H4 (cell line): ENCODE results near the gene PCDHB9. TPM values are rescaled to one million over a fixed set of nuclear protein-coding genes. Genes with fewer than 3 reads are reported as not detected.
A peak's percentile ranks its signal among the peaks of the same experiment; 100 is the strongest.
"Not testable (repeated sequence)": the region's sequence is repeated elsewhere in the genome, so short reads cannot be mapped to it uniquely, and the experiment has no call there.

ENCODE experiments used
- DNase-seq: peaks from one replicate; pipeline ENCODE4 v3.0.0-alpha.2; 2015; ENCODE audit warnings: low spot score
- total RNA-seq: library from RNA; depleted of rRNA; stranded (reverse); fragments of >200 nt; shearing (Covaris generic); gene quantifications from 2 replicates; pipeline ENCODE4 v1.2.3, GENCODE V29; 2014; rRNA removed

PCDHB9 gene
- total RNA-seq, result 10.0 and 11.9 TPM in 2 replicates

DNA sequence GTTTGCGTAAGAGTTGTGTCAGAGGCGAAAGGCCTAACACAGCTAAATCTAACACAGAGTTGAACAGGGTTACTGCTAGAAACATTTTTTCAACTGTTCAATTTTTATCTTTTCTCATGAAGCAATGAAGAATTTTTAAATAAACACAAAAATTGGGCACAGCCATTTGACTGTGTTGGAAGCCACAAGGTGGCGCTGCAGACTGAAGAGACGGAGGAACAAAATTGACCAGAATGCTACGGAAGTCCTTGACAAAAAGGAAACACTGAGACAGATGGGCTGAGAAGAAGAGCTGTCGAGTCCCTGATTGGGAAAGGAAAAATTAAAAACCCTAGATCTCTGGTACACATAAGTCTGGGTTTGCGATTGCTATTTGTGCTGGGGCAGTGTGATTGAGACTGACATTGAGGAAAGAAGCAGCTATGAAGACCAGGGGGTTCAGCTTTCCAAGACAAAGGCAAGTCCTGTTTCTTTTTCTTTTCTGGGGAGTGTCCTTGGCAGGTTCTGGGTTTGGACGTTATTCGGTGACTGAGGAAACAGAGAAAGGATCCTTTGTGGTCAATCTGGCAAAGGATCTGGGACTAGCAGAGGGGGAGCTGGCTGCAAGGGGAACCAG lies at the start of gene PCDHB9:
TSS of gene PCDHB9 (plus strand) at position 265 of the 616 bp plus-strand sequence. CDS start at position 423, 158 bp downstream.
- peak; percentile 46 for DNase-seq

- DNase-seq, result not testable (repeated sequence)
These were observed 49.6 kb upstream of the PCDHB9 start for GRCh38 chr5:141137346-141137745.

DNA sequence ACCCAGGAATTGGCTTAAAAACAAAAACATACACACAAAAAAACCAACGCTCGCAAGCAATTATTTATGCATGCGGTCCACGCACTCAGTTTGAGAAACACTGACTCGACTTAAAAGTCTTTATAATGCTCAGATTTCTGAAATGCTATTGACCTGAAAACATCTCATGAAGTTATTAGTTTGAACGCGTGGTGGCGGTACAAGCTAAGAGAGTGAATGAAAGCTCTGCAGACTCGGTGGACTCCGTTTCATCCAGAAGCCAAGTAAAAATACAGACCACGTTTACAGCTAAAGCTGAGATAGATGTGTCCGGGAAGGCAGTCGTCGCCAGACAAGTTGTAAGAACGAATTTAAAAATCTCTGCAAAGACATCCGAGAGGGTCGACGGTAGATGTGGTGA lies 37.1 kb upstream of the PCDHB9 start, which contains the start of gene PCDHB6:
TSS of gene PCDHB6 (plus strand) at position 246 of the 400 bp plus-strand sequence. CDS start 201 bp downstream, outside the sequence.
- peak; percentile 34 for DNase-seq

DNA sequence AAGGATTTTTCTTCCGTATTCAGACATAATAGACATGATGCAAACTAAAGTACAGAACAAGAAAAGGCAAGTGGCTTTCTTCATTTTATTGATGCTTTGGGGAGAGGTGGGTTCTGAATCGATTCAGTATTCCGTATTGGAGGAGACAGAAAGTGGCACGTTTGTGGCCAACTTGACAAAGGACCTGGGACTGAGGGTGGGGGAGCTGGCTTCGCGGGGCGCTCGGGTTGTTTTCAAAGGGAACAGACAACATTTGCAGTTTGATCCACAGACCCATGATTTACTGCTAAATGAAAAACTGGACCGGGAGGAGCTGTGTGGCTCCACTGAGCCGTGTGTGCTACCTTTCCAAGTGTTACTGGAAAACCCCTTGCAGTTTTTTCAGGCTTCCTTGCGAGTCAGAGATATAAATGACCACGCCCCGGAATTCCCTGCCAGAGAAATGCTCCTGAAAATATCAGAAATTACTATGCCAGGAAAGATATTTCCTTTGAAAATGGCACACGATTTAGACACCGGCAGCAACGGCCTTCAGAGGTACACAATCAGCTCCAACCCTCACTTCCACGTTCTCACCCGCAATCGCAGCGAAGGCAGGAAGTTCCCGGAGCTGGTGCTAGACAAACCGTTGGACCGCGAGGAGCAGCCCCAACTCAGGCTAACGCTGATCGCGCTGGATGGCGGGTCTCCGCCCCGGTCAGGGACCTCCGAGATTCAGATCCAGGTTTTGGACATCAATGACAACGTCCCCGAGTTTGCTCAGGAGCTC lies 36.6 kb upstream of the PCDHB9 start:
- DNase-seq, result no peak

GRCh38 chr5:141150993-141151325 lies 36.0 kb upstream of the PCDHB9 start:
- DNase-seq, result no peak

GRCh38 chr5:141151632-141152031 lies 35.3 kb upstream of the PCDHB9 start:
- DNase-seq, result not testable (repeated sequence)

GRCh38 chr5:141152096-141152495 lies 34.9 kb upstream of the PCDHB9 start:
- DNase-seq, result not testable (repeated sequence)

GRCh38 chr5:141155540-141156374 lies 31.2 kb upstream of the PCDHB9 start:
- peak; percentile 57 for DNase-seq

DNA sequence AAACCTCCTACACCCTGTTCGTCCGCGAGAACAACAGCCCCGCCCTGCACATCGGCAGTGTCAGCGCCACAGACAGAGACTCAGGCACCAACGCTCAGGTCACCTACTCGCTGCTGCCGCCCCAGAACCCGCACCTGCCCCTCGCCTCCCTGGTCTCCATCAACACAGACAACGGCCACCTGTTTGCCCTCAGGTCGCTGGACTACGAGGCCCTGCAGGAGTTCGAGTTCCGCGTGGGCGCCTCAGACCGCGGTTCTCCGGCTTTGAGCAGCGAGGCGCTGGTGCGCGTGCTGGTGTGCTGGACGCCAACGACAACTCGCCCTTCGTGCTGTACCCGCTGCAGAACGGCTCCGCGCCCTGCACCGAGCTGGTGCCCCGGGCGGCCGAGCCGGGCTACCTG lies 29.6 kb upstream of the PCDHB9 start:
- DNase-seq, result not testable (repeated sequence)

- not testable (repeated sequence) for DNase-seq
These were observed 29.1 kb upstream of the PCDHB9 start for GRCh38 chr5:141157901-141158300.

DNA sequence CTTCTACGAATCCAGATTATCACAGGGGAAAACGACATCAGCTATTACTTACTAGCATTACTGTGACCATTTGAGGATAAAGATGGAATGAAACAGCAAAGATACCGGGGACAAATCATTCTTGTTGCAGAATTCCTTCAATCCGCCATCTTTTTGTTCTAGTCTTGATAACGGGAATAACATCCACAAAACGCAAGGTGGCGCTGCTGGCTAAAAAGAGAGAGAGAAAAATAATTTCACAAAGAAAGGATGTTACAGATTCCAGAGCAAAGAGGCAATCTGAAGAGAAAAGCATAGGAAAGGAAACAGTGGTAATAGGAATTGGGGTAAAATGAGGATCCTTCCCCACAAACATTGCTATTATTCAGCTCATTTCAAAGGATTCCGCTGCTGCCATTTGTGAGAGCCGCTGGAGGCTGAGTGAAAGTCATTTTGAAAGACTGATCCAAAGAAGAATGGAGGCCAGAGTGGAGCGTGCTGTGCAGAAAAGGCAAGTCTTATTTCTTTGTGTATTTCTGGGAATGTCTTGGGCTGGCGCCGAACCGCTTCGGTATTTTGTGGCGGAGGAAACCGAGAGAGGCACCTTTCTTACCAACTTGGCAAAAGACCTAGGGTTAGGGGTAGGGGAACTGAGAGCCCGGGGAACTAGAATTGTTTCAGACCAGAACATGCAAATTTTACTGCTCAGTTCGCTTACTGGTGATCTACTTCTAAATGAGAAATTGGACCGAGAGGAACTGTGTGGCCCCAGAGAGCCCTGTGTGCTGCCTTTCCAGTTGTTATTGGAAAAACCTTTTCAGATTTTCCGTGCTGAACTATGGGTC lies 14.4 kb upstream of the PCDHB9 start, which contains the start of gene PCDHB7:
TSS of gene PCDHB7 (plus strand) at position 264 of the 824 bp plus-strand sequence. CDS start at position 456, 192 bp downstream.
- DNase-seq, result peak; percentile 47

- DNase-seq, result not testable (repeated sequence)
These were observed 12.5 kb upstream of the PCDHB9 start for GRCh38 chr5:141174291-141175104.

DNA sequence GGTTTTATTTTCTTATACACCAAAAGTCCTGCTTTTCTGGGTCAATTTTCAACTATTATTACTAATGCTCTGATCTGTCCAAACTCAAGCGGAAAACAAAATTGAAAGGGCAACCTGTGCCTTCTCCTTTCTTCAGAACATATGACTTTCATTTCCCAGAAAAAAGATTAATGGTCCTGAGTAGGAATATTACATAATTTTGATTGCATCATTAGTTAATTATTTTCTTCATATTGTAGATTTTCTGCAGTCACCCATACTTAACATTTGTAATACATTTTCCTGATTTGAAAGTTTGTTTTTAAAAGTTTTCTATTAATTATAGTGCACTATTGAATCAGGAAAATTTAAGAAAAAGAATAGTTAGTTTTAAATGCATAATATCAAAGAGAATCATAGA lies 11.0 kb upstream of the PCDHB9 start:
- DNase-seq, result no peak

DNA sequence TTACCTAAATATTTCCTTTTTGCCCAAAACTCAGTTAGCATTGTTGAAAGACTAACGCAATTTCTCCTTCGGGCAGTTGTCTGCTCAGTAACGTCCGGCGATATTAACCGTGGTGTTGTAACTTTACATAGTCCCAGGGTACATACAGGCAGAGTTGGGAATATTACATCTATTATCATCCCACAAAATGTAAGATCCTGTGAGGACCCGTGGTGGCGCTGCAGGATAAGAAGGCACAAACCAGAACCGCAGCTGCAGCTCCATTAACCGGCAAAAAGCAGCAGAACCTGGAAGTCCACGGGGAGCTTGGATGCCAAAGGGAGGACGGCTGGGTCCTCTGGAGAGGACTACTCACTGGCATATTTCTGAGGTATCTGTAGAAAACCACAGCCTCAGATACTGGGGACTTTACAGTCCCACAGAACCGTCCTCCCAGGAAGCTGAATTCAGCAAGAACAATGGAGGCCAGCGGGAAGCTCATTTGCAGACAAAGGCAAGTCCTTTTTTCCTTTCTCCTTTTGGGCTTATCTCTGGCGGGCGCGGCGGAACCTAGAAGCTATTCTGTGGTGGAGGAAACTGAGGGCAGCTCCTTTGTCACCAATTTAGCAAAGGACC lies 9.3 kb upstream of the PCDHB9 start, which contains the start of gene PCDHB8:
TSS of gene PCDHB8 (plus strand) at position 214 of the 615 bp plus-strand sequence. CDS start at position 459, 245 bp downstream.
- DNase-seq, result peak; percentile 54

DNA sequence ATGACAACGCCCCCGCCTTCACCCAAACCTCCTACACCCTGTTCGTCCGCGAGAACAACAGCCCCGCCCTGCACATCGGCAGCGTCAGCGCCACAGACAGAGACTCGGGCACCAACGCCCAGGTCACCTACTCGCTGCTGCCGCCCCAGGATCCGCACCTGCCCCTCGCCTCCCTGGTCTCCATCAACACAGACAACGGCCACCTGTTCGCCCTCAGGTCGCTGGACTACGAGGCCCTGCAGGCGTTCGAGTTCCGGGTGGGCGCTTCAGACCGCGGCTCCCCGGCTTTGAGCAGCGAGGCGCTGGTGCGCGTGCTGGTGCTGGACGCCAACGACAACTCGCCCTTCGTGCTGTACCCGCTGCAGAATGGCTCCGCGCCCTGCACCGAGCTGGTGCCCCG lies 7.6 kb upstream of the PCDHB9 start:
- not testable (repeated sequence) for DNase-seq

- not testable (repeated sequence) for DNase-seq
These were observed 7.1 kb upstream of the PCDHB9 start for GRCh38 chr5:141179876-141180275.

DNA sequence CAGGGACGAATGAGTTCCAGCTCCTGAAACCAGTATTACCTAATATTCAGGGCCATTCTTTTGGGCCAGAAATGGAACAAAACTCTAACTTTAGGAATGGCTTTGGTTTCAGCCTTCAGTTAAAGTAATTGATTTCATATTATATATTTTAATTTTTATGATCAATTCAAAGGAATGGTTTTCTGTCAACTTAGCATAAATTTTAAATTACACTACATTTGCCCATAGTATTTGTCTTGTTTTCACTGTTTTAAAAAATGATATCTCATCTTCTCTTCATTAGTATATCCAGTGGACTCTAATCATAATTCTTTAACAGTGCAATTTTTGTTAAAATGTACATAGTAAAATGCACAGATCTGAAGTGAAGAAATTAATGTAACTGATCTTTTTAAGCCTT lies 6.6 kb upstream of the PCDHB9 start:
- no peak for DNase-seq

DNA sequence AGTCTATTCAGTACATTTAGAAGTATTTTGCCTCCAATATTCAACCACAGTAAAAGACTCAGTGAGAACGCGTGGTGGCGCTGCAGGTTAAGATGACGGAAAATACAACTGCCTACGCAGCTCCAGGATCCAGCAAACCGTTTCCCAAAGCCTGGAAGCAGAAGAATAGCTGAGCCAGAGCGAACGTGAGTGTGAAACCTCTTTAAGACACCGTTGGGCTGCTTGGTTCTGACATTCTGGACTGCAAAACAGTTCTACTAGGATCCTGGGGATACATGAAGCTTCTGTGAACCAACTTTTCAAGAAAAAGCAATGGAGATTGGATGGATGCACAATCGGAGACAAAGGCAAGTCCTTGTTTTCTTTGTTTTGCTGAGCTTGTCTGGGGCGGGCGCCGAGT lies 4.7 kb upstream of the PCDHB9 start, which contains the start of gene PCDHB16:
TSS of gene PCDHB16 (plus strand) at position 140 of the 400 bp plus-strand sequence. CDS start at position 313, 173 bp downstream.
- DNase-seq, result no peak

DNA sequence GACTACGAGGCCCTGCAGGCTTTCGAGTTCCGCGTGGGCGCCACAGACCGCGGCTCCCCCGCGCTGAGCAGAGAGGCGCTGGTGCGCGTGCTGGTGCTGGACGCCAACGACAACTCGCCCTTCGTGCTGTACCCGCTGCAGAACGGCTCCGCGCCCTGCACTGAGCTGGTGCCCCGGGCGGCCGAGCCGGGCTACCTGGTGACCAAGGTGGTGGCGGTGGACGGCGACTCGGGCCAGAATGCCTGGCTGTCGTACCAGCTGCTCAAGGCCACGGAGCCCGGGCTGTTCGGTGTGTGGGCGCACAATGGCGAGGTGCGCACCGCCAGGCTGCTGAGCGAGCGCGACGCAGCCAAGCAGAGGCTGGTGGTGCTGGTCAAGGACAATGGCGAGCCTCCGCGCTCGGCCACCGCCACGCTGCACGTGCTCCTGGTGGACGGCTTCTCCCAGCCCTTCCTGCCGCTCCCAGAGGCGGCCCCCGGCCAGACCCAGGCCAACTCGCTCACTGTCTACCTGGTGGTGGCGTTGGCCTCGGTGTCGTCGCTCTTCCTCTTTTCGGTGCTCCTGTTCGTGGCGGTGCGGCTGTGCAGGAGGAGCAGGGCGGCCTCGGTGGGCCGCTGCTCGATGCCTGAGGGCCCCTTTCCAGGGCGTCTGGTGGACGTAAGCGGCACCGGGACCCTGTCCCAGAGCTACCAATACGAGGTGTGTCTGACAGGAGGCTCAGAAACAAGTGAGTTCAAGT lies 2.7 kb upstream of the PCDHB9 start:
- DNase-seq, result not testable (repeated sequence)
